DOHH2 (cell line): Measurements from ENCODE around the gene AP4E1.

Experiments
- H3F3A ChIP-seq: fragments of 200-600 bp; sonication (generic), shearing (Covaris generic); 2 replicates; pipeline ENCODE4 v1.6.0; 2016; ENCODE audit warnings: antibody characterized with exemption, mild to moderate bottlenecking; ENCODE audit not compliant: control insufficient read depth, insufficient read depth
- H3K27ac ChIP-seq: fragments of 200-600 bp; sonication (generic); 2 replicates; pipeline ENCODE4 v1.5.1; 2014; ENCODE audit warnings: low read depth, mild to moderate bottlenecking, low read length, moderate library complexity
- H3K27me3 ChIP-seq: fragments of 200-600 bp; sonication (generic); 2 replicates; pipeline ENCODE4 v1.6.1; 2014; ENCODE audit warnings: mild to moderate bottlenecking, low read length, mixed read lengths; ENCODE audit not compliant: control insufficient read depth
- H3K36me3 ChIP-seq: fragments of 200-600 bp; sonication (generic); 2 replicates; pipeline ENCODE4 v1.6.1; 2014; ENCODE audit warnings: mild to moderate bottlenecking, low read length, moderate library complexity, mixed read lengths; ENCODE audit not compliant: control insufficient read depth
- H3K4me1 ChIP-seq: fragments of 200-600 bp; sonication (generic); 2 replicates; pipeline ENCODE4 v1.6.1; 2014; ENCODE audit warnings: mild to moderate bottlenecking, low read length, mixed read lengths; ENCODE audit not compliant: control insufficient read depth
- H3K4me2 ChIP-seq: fragments of 200-600 bp; sonication (generic); 2 replicates; pipeline ENCODE4 v1.6.0; 2014; ENCODE audit warnings: mild to moderate bottlenecking, low read length, moderate library complexity
- H3K4me3 ChIP-seq: fragments of 200-600 bp; sonication (generic); 2 replicates; pipeline ENCODE4 v1.5.1; 2014; ENCODE audit warnings: mild to moderate bottlenecking, low read length, mixed read lengths
- H3K79me2 ChIP-seq: fragments of 200-600 bp; sonication (generic); 2 replicates; pipeline ENCODE4 v1.6.1; 2014; ENCODE audit warnings: mild to moderate bottlenecking, low read length, mixed read lengths; ENCODE audit not compliant: control insufficient read depth
- H3K9me2 ChIP-seq: fragments of 200-600 bp; sonication (generic); replicated peaks from 2 replicates; pipeline ENCODE4 v1.6.1; 2014; ENCODE audit warnings: mild to moderate bottlenecking, low read length, mixed read lengths; ENCODE audit not compliant: control insufficient read depth
- H3K9me3 ChIP-seq: fragments of 200-600 bp; sonication (generic); 2 replicates; pipeline ENCODE4 v1.6.1; 2014; ENCODE audit warnings: antibody characterized with exemption, low read length, mixed read lengths; ENCODE audit not compliant: control insufficient read depth, insufficient read depth
- H4K20me1 ChIP-seq: fragments of 200-600 bp; sonication (generic); 2 replicates; pipeline ENCODE4 v1.6.0; 2014; ENCODE audit warnings: low read depth, mild to moderate bottlenecking, antibody characterized with exemption, low read length, moderate library complexity; ENCODE audit not compliant: control insufficient read depth, insufficient read depth
- CTCF ChIP-seq: fragments of 200-600 bp; sonication (generic); IDR thresholded peaks from one replicate; pipeline ENCODE4 v1.5.1; 2014; ENCODE audit warnings: antibody characterized with exemption, mild to moderate bottlenecking, low read depth, low read length; ENCODE audit not compliant: poor library complexity, severe bottlenecking
- EZH2phosphoT487 ChIP-seq: fragments of 200-600 bp; sonication (generic); IDR thresholded peaks from 2 replicates; pipeline ENCODE4 v1.6.1; 2017; ENCODE audit warnings: borderline replicate concordance, mild to moderate bottlenecking, antibody characterized with exemption, low read length, moderate library complexity, mixed read lengths

AP4E1 gene

GRCh38 chr15:51051776-51052175 is 143.3 kb downstream of the AP4E1 start:
- Histone ChIP-seq H3K4me1 (peaks cover 19% of the 10 kb centered on the region), H3K27me3 (no peaks in the 10 kb centered on the region), H3K36me3 (no peaks in the 10 kb centered on the region), H3K27ac (no peak overlapping the region), H3K79me2 (no peaks in the 10 kb centered on the region), H3K9me3 (no peaks in the 10 kb centered on the region), H3K4me2 (no peak overlapping the region), H3F3A (no peaks in the 10 kb centered on the region), H3K9me2 (no peaks in the 10 kb centered on the region), H3K4me3 (no peak overlapping the region), H4K20me1 (no peaks in the 10 kb centered on the region)
- TF ChIP-seq EZH2phosphoT487 = no peak
- no peak for TF ChIP-seq CTCF

GRCh38 chr15:51053571-51053970 is 145.1 kb downstream of the AP4E1 start:
- TF ChIP-seq CTCF (no peak), EZH2phosphoT487 (no peak)
- no peaks in the 10 kb centered on the region for H4K20me1 ChIP-seq

GRCh38 chr15:51054535-51054934 is 146.1 kb downstream of the AP4E1 start:
- H3K4me3 ChIP-seq = no peak overlapping the region
- H3F3A ChIP-seq = no peaks in the 10 kb centered on the region
- H3K9me2 ChIP-seq = no peaks in the 10 kb centered on the region
- TF ChIP-seq CTCF (no peak), EZH2phosphoT487 (no peak)
- no peaks in the 10 kb centered on the region for H3K9me3 ChIP-seq
- H3K79me2 ChIP-seq = no peaks in the 10 kb centered on the region
- peaks cover 2% of the 10 kb centered on the region for H3K4me1 ChIP-seq
- no peaks in the 10 kb centered on the region for H3K36me3 ChIP-seq
- peaks cover 6% of the 10 kb centered on the region for H3K27me3 ChIP-seq
- H4K20me1 ChIP-seq = no peaks in the 10 kb centered on the region
- no peak overlapping the region for H3K4me2 ChIP-seq
- no peak overlapping the region for H3K27ac ChIP-seq

More at GRCh38 chr15:51053571-51053970, 145.1 kb downstream of the AP4E1 start:
- H3K9me3 ChIP-seq = no peaks in the 10 kb centered on the region
- no peaks in the 10 kb centered on the region for H3K36me3 ChIP-seq
- H3K4me2 ChIP-seq = no peak overlapping the region
- no peaks in the 10 kb centered on the region for H3F3A ChIP-seq
- H3K27me3 ChIP-seq = peaks cover under 1% of the 10 kb centered on the region
- no peak overlapping the region for H3K27ac ChIP-seq
- no peaks in the 10 kb centered on the region for H3K9me2 ChIP-seq
- peaks cover 12% of the 10 kb centered on the region for H3K4me1 ChIP-seq
- H3K79me2 ChIP-seq = no peaks in the 10 kb centered on the region
- no peak overlapping the region for H3K4me3 ChIP-seq
